ENCODE data around the gene STYXL1. TPM values are rescaled to one million over a fixed set of nuclear protein-coding genes. Genes with fewer than 3 reads are reported as not detected.

The STYXL1 gene
- polyA plus RNA-seq, 3 donors = 64.6 to 79.8 (median 67.2) TPM

DNA sequence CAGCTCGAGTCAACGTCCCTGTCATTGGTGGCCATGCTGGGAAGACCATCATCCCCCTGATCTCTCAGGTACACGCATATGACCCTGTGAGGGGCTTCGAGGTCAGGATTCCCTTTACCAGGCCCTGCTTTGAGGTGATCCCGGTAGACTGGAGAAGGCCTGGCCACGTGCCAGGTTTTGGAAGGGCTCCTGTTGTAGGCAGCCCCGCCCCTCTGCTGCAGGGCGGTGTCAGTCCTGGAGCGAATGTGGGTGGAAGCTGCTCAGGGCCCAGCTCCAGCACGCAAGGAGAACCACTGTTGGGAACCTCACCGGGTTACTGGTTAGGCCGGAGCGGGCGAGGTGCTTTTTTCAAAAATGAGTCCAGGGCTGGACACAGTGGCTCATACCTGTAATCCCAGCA is 15.7 kb upstream of the STYXL1 start:
- Histone ChIP-seq H3K36me3 (replicated peaks in 1 of 2; ENCODE audit: control insufficient read depth in 1 of 2, insufficient read depth in 2 of 2, low read length in 2 of 2) (peaks cover 84 to 93% of the 10 kb centered on the region in 2 donors), H3K27me3 (ENCODE audit: control insufficient read depth in 2 of 2, insufficient read depth in 2 of 2, low read length in 2 of 2) (no peaks in the 10 kb centered on the region), H2AFZ (ENCODE audit: insufficient read depth, low read depth, low read length, poor library complexity, severe bottlenecking) (no peak overlapping the region), H3K4me3 (replicated peaks in 1 of 3; ENCODE audit: low read depth in 2 of 3, low read length in 3 of 3) (no peak overlapping the region), H3K4me1 (ENCODE audit: control insufficient read depth in 1 of 2, insufficient read depth in 2 of 2, low read length in 2 of 2) (no peaks in the 10 kb centered on the region), H3K4me2 (replicated peaks; ENCODE audit: extremely low read depth, low read length, poor library complexity, severe bottlenecking) (no peak overlapping the region), H3K27ac (ENCODE audit: low read depth in 1 of 2, low read length in 2 of 2) (no peak overlapping the region), H4K20me1 (ENCODE audit: insufficient read depth, low read length) (peaks cover 30% of the 10 kb centered on the region), H3K9ac (ENCODE audit: insufficient read depth, low read length, poor library complexity, severe bottlenecking) (no peak overlapping the region), H3K79me2 (ENCODE audit: insufficient read depth, low read length) (no peaks in the 10 kb centered on the region), H3K9me3 (replicated peaks in 1 of 2; ENCODE audit: control insufficient read depth in 1 of 2, insufficient read depth in 1 of 2, low read length in 2 of 2) (no peaks in the 10 kb centered on the region)
- WGBS (ENCODE audit: insufficient coverage) = 98% methylated on average over 14 of the region's 14 CpGs
- H3K4me1 Mint-ChIP-seq = no peaks in the 10 kb centered on the region
- H3K9me3 Mint-ChIP-seq = no peaks in the 10 kb centered on the region
- H3K27ac Mint-ChIP-seq = no peak overlapping the region
- no peak overlapping the region for H3K4me3 Mint-ChIP-seq
- peaks cover 0 to 3% (median 0%) of the 10 kb centered on the region in 3 donors for H3K27me3 Mint-ChIP-seq (ENCODE audit: low read depth in 3 of 3)
- no peak for DNase-seq
- TF ChIP-seq, protein P1, sequence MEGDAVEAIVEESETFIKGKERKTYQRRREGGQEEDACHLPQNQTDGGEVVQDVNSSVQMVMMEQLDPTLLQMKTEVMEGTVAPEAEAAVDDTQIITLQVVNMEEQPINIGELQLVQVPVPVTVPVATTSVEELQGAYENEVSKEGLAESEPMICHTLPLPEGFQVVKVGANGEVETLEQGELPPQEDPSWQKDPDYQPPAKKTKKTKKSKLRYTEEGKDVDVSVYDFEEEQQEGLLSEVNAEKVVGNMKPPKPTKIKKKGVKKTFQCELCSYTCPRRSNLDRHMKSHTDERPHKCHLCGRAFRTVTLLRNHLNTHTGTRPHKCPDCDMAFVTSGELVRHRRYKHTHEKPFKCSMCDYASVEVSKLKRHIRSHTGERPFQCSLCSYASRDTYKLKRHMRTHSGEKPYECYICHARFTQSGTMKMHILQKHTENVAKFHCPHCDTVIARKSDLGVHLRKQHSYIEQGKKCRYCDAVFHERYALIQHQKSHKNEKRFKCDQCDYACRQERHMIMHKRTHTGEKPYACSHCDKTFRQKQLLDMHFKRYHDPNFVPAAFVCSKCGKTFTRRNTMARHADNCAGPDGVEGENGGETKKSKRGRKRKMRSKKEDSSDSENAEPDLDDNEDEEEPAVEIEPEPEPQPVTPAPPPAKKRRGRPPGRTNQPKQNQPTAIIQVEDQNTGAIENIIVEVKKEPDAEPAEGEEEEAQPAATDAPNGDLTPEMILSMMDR (IDR thresholded peaks at IDR 0.05) = no peak
- peaks cover 86 to 94% of the 10 kb centered on the region in 2 donors for H3K36me3 Mint-ChIP-seq
- intact Hi-C loops (cut with micrococcal nuclease) = no loop called here

DNA sequence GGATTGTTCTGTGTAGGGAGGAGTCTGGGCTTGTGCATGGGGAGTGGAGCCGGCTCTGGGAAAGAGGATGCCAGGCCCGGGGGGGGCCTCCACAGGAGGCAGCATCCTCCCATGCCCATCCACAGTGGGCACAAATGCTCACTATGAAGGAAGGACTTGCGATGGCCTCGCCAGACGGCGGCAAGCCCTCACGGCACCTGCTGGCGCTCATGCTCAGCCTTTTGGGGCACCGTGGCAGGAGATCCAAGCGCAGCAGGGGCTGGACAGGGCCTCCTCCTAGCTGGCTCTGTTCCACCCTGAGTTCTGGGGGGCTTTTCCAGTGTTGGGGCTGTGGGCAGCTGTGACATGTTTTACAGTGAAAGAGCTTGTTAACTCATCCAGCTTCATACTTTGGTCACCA is 15.3 kb upstream of the STYXL1 start:
- Mint-ChIP-seq H3K36me3 (peaks cover 89 to 98% of the 10 kb centered on the region in 2 donors), H3K27me3 (ENCODE audit: low read depth in 3 of 3) (peaks cover 0 to 2% (median 0%) of the 10 kb centered on the region in 3 donors), H3K4me3 (no peak overlapping the region), H3K9me3 (no peaks in the 10 kb centered on the region), H3K4me1 (no peaks in the 10 kb centered on the region), H3K27ac (peak overlapping the region in 1 of 7 donors; percentile 5)
- H3K27ac ChIP-seq (ENCODE audit: low read depth in 1 of 2, low read length in 2 of 2) = peak overlapping the region in 1 of 2 donors; percentile 9
- no peak overlapping the region for H2AFZ ChIP-seq (ENCODE audit: insufficient read depth, low read depth, low read length, poor library complexity, severe bottlenecking)
- peaks cover 30% of the 10 kb centered on the region for H4K20me1 ChIP-seq (ENCODE audit: insufficient read depth, low read length)
- intact Hi-C loops (cut with micrococcal nuclease) = no loop called here
- DNase-seq = no peak
- H3K79me2 ChIP-seq (ENCODE audit: insufficient read depth, low read length) = no peaks in the 10 kb centered on the region
- no peaks in the 10 kb centered on the region for H3K4me1 ChIP-seq (ENCODE audit: control insufficient read depth in 1 of 2, insufficient read depth in 2 of 2, low read length in 2 of 2)
- no peak overlapping the region for H3K4me3 ChIP-seq (replicated peaks in 1 of 3; ENCODE audit: low read depth in 2 of 3, low read length in 3 of 3)
- no peaks in the 10 kb centered on the region for H3K27me3 ChIP-seq (ENCODE audit: control insufficient read depth in 2 of 2, insufficient read depth in 2 of 2, low read length in 2 of 2)
- H3K4me2 ChIP-seq (replicated peaks; ENCODE audit: extremely low read depth, low read length, poor library complexity, severe bottlenecking) = no peak overlapping the region
- H3K36me3 ChIP-seq (replicated peaks in 1 of 2; ENCODE audit: control insufficient read depth in 1 of 2, insufficient read depth in 2 of 2, low read length in 2 of 2) = peaks cover 89 to 97% of the 10 kb centered on the region in 2 donors
- no peaks in the 10 kb centered on the region for H3K9me3 ChIP-seq (replicated peaks in 1 of 2; ENCODE audit: control insufficient read depth in 1 of 2, insufficient read depth in 1 of 2, low read length in 2 of 2)
- TF ChIP-seq, protein P1 (IDR thresholded peaks at IDR 0.05) = no peak
- no peak overlapping the region for H3K9ac ChIP-seq (ENCODE audit: insufficient read depth, low read length, poor library complexity, severe bottlenecking)
- WGBS (ENCODE audit: insufficient coverage) = 94% methylated on average over 7 of the region's 10 CpGs
